ENCODE results near the gene WWC1. TPM values are rescaled to one million over a fixed set of nuclear protein-coding genes. Genes with fewer than 3 reads are reported as not detected.

The WWC1 gene
- total RNA-seq, 2 donors from 2014 or later = 40.0 to 49.4 TPM

DNA sequence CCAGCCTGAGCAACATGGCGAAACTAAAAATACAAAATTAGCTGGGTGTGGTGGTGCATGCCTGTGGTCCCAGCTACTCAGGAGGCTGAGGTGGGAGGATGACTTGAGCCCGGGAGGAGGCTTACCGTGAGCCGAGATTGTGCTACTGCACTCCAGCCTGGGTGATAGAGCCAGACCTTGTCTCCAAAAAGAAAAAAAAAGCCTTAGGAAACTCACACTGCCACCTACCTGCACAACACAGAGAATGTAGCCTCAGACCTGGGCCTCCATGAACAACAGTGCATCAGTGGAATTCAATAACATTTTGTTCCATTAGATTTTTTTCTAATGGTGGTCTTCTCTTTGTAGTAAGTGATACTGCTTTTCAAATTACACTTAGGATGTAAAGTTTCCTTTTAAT lies 131.0 kb downstream of the WWC1 start:
- Histone ChIP-seq H3K27me3 (no peaks in the 10 kb centered on the region), H3K4me1 (peaks cover 7% of the 10 kb centered on the region), H3K4me3 (no peak overlapping the region), H3K27ac (no peak overlapping the region), H3K9me3 (no peaks in the 10 kb centered on the region), H3K36me3 (replicated peaks in 1 of 2; ENCODE audit: insufficient read depth in 1 of 2, low read depth in 2 of 2) (peaks cover 0 to 6% of the 10 kb centered on the region in 2 donors)
- WGBS, 2 donors = 44 to 66% methylated on average over 4 of the region's 4 CpGs
- TF ChIP-seq, protein P1, sequence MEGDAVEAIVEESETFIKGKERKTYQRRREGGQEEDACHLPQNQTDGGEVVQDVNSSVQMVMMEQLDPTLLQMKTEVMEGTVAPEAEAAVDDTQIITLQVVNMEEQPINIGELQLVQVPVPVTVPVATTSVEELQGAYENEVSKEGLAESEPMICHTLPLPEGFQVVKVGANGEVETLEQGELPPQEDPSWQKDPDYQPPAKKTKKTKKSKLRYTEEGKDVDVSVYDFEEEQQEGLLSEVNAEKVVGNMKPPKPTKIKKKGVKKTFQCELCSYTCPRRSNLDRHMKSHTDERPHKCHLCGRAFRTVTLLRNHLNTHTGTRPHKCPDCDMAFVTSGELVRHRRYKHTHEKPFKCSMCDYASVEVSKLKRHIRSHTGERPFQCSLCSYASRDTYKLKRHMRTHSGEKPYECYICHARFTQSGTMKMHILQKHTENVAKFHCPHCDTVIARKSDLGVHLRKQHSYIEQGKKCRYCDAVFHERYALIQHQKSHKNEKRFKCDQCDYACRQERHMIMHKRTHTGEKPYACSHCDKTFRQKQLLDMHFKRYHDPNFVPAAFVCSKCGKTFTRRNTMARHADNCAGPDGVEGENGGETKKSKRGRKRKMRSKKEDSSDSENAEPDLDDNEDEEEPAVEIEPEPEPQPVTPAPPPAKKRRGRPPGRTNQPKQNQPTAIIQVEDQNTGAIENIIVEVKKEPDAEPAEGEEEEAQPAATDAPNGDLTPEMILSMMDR (IDR thresholded peaks at IDR 0.05) = peak in 5 of 7 experiments; percentile 32 to 52 (median 33)
- TF ChIP-seq POLR2A (IDR thresholded peaks at IDR 0.05) = no peak
- DNase-seq (peak in 1 of 4 donors; percentile 39), ATAC-seq (peak; percentile 65)
- intact Hi-C loops (cut with DNase I) = no loop called here

DNA sequence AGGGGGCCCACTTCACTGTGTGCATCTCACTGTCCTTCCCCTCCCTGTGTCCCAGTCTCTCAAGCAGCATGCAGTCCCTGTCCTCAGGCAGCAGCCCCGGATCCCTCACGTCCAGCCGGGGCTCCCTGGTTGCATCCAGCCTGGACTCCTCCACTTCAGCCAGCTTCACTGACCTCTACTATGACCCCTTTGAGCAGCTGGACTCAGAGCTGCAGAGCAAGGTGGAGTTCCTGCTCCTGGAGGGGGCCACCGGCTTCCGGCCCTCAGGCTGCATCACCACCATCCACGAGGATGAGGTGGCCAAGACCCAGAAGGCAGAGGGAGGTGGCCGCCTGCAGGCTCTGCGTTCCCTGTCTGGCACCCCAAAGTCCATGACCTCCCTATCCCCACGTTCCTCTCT lies 132.0 kb downstream of the WWC1 start:
- WGBS, 2 donors = 75 to 76% methylated on average over 4 to 9 of the region's 9 CpGs
- H3K9me3 ChIP-seq = no peaks in the 10 kb centered on the region
- ATAC-seq = no peak
- no peak for DNase-seq
- no peak overlapping the region for H3K4me3 ChIP-seq
- TF ChIP-seq, protein P1 (IDR thresholded peaks at IDR 0.05) = no peak
- no peak for TF ChIP-seq POLR2A (IDR thresholded peaks at IDR 0.05)
- H3K27ac ChIP-seq = peak overlapping the region in 1 of 4 donors; percentile 17
- peaks cover 0 to 6% of the 10 kb centered on the region in 2 donors for H3K36me3 ChIP-seq (replicated peaks in 1 of 2; ENCODE audit: insufficient read depth in 1 of 2, low read depth in 2 of 2)
- intact Hi-C loops (cut with DNase I) = no loop called here
- H3K27me3 ChIP-seq = no peaks in the 10 kb centered on the region
- H3K4me1 ChIP-seq = peaks cover 7% of the 10 kb centered on the region

DNA sequence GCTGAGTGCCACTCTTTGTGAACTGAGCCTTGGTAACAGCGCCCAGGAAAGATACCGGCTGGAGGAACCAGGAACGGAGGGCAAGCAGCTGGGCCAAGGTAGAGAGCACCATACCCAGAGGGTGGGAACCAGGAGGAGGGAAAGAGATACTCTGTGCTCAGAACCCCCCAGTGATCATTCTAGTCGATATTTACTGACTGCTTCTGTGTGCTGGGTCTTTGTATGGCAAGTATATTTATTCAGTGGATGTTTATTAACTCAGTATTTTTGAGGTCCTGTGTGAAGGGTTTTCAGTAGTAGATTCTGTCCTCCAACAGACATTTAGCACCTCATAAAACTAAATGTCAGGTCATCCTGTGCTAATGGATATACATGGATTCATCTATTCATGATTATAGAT lies 132.5 kb downstream of the WWC1 start:
- no peaks in the 10 kb centered on the region for H3K9me3 ChIP-seq
- ATAC-seq (no peak), DNase-seq (no peak)
- intact Hi-C loops (cut with DNase I) = no loop called here
- WGBS, 2 donors = 44 to 61% methylated on average over 4 of the region's 4 CpGs
- H3K4me1 ChIP-seq = peaks cover 7% of the 10 kb centered on the region
- TF ChIP-seq, protein P1 (IDR thresholded peaks at IDR 0.05) = no peak
- TF ChIP-seq POLR2A (IDR thresholded peaks at IDR 0.05) = no peak
- peak overlapping the region in 1 of 4 donors; percentile 17 for H3K27ac ChIP-seq
- no peak overlapping the region for H3K4me3 ChIP-seq
- H3K27me3 ChIP-seq = no peaks in the 10 kb centered on the region
- peaks cover 0 to 6% of the 10 kb centered on the region in 2 donors for H3K36me3 ChIP-seq (replicated peaks in 1 of 2; ENCODE audit: insufficient read depth in 1 of 2, low read depth in 2 of 2)

DNA sequence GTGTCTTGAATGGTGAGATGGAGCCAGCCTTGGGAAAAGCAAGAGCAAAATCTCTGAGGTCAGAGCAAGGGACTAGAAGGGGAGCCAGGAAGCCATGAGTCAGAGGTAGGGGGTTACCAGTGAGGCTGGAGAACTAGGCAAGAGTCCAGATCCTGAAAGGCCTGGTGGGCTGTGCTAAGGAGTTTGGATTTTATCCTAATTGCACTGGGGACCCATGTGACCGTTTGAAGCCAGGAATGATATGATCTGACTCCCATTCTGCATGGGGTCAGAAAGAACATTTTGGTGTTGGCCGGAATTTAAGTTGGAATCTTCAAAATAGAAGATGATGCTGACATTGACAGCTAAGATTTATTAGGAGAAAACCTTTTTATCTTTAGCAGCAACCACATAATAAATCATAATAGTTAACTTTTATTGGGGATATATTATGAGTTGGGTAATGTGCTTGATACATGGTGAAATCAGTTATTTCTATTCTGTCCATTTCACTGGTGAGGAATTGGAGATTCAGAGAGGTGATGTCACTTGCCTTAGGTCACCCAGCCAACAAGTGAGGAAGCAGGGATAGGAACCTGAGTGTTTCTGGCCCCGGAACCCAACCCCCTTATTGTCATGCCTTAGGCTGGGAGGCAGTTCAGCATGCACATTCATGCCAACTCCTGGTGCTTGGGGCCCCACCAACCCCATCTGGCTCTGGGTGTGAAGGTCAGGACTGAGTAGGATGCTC lies 133.3 kb downstream of the WWC1 start:
- TF ChIP-seq, protein P1 (IDR thresholded peaks at IDR 0.05) = no peak
- TF ChIP-seq POLR2A (IDR thresholded peaks at IDR 0.05) = no peak
- 68 to 72% methylated on average over 3 of the region's 3 CpGs for WGBS, 2 donors
- intact Hi-C loops (cut with DNase I) = no loop called here
- no peak for ATAC-seq
- Histone ChIP-seq H3K9me3 (no peaks in the 10 kb centered on the region), H3K4me1 (peaks cover 7% of the 10 kb centered on the region), H3K27me3 (no peaks in the 10 kb centered on the region), H3K36me3 (replicated peaks in 1 of 2; ENCODE audit: insufficient read depth in 1 of 2, low read depth in 2 of 2) (peaks cover 0 to 7% of the 10 kb centered on the region in 2 donors), H3K4me3 (no peak overlapping the region), H3K27ac (peak overlapping the region in 1 of 4 donors; percentile 17)
- DNase-seq = peak in 1 of 4 donors; percentile 18

Data from body of pancreas (tissue), 4 donors.